HG03064 (cell line): ENCODE data around the gene CDC37.
A peak's percentile ranks its signal among the peaks of the same experiment; 100 is the strongest.

Experiments
- ATAC-seq: cut with Tn5 transposase; IDR thresholded peaks from one replicate; pipeline ENCODE4 v1.9.1; 2021; ENCODE audit warnings: low read depth; ENCODE audit not compliant: unreplicated experiment

The CDC37 gene

GRCh38 chr19:10403137-10404021 lies at the start of gene CDC37:
Gene CDC37, minus strand, starts transcription at chr19:10403542. Its CDS starts 63 bp downstream, at chr19:10403479.
- ATAC-seq = peak; percentile 64

GRCh38 chr19:10450853-10451609 lies 47.7 kb upstream of the CDC37 start:
- ATAC-seq = no peak

- ATAC-seq = no peak
Measured at GRCh38 chr19:10450191-10450852, 47.0 kb upstream of the CDC37 start.

- no peak for ATAC-seq
Measured at GRCh38 chr19:10449037-10449436, 45.7 kb upstream of the CDC37 start.

- ATAC-seq = no peak
Measured at GRCh38 chr19:10442698-10443097, 39.4 kb upstream of the CDC37 start.

GRCh38 chr19:10439588-10439987 lies 36.2 kb upstream of the CDC37 start:
- ATAC-seq = no peak

GRCh38 chr19:10433131-10433536 lies 29.8 kb upstream of the CDC37 start:
- no peak for ATAC-seq

GRCh38 chr19:10432736-10433130 lies 29.4 kb upstream of the CDC37 start:
- ATAC-seq = no peak

GRCh38 chr19:10431943-10432735 lies 28.8 kb upstream of the CDC37 start:
- no peak for ATAC-seq

GRCh38 chr19:10431254-10431942 lies 28.1 kb upstream of the CDC37 start:
- ATAC-seq = no peak

GRCh38 chr19:10430505-10431253 lies 27.3 kb upstream of the CDC37 start:
- no peak for ATAC-seq

GRCh38 chr19:10428996-10429381 lies 25.6 kb upstream of the CDC37 start:
- no peak for ATAC-seq

- ATAC-seq = no peak
Measured at GRCh38 chr19:10427169-10427568, 23.8 kb upstream of the CDC37 start.

GRCh38 chr19:10424011-10424637 lies 20.8 kb upstream of the CDC37 start:
- ATAC-seq = no peak

- no peak for ATAC-seq
Measured at GRCh38 chr19:10422846-10423245, 19.5 kb upstream of the CDC37 start.

- no peak for ATAC-seq
Measured at GRCh38 chr19:10422046-10422461, 18.7 kb upstream of the CDC37 start.

GRCh38 chr19:10421240-10422045 lies 18.1 kb upstream of the CDC37 start:
- ATAC-seq = no peak
